Stimulated activated CD4-positive, alpha-beta T cell treated with anti-CD3 and anti-CD28 coated beads, Interleukin-12 subunit alpha, Interleukin-12 subunit beta, amount 100 ng/mL, for 48 hours (primary cell): ENCODE measurements around the gene NRF1.

ENCODE experiments used
- DNase-seq, 3 donors: peaks; one replicate each; pipeline ENCODE4 v3.0.0-alpha.2; 2020; ENCODE audit warnings: low read depth in 2 of 3, low spot score in 1 of 3

NRF1 gene

DNA sequence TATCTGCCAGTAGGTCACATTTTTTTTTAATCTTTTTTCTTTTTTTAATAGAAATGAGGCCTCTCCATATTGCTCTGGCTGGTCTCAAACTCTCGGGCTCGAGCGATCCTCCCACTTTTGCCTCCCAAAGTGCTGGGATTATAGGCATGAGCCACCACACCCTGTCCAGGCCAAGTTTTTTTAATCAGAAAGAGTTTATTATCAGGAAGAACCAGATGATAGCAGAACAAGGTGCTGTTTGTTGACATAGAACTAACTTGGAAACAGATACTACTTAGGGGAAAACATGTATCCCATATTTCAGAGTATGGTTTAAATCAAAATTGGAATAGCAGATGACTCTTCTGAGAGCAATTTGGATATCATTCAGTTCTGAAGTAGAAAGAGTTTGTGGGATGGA lies 118.6 kb downstream of the NRF1 start:
- DNase-seq: no peak

DNA sequence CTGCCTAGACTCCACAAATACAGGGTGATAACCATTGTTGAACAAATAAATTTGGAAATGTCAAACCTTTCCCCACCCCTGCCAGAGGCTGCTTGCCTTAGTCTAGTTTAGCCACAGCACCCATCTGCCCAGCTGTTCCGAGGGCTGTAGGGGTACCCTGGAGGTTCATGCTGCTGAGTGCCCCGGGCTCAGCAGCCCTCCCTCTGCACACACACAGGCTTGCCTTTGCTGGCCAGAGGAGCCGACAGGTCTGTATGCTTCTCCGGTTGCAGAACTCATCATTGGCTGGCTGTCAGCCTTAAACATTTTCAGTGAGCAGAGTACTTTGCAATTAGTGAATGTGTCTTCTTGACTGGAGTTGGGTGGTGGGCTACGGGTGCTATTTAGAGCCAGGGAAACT lies 122.9 kb downstream of the NRF1 start:
- no peak for DNase-seq

DNA sequence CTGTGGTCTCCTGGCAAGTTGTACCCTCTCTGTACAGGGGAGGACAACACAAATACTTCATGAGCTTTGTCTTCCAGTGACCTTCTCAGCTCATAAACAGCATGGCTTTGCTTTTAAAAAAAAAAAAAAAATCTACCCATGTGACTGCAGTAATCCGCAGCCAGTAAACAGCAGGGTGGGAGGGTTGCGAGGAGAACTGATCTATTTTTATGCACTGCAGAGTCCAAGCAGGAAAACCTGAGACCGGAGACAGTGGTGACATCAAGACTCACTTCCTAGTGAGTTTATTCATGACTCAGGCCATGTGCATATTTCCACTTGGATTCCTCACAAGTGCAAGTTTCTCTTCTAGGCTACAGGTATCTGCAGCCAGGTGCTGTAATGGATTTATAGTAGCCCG lies 127.9 kb downstream of the NRF1 start:
- DNase-seq: no peak

DNA sequence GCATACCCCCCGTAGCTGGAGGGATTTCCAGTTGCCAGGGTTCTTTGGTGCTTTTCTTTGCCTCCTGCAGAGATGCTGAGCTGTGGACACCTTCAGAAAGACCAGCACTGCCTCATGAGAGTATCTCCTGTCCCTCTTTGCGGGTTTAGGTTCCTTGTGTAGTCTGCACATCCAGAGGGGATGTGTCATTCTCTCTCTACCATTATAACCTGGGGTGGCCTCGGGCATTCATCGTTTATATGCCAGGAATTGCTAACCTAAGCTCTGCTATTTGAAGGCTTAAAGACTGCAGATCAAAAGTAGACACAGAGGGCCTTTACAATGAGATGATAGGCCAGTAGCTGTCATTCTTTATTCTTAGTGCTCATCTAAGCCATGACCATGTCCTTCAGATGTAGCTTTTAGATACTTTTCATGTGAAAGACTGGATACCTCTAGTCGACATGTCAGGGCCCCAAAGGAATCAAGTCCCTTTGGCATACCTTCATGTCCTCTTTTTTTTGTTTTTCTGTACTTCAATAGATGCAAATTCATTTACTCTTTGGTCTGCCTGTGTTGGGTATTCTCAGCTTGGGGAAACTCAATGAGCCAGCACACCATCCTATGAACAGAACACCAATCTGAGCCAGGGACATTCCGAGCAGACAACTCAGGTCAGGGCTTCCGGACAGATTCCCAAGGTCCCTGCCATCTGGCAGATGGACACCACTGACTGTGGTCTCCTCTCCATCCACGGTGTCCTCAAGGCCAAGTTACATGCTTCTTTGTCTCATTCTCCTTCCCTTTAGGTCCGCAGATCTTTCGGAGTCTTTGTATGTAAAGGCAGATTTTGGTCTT lies 129.3 kb downstream of the NRF1 start:
- no peak for DNase-seq

DNA sequence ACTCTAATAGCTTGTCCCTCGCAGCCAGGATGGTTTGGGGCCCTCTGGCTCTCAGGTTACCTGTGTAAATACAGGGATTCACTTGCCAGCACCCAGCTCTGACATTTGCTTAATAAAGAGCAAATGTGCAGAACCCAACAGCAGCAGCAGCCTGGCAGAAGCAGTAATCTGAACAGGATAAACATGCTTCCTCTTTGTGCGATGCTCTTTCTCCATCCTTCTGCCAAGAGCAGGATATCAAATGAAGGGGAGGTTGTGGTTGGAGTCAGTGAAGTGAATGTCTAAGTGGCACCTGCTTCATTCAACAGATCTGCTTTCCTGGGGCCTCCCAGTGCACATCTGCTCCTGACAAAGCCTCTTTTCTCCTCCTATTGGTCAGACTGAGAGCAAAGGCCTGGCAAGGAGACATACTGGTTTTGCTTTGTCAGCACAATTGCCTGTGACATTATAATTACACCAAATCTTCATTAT lies 130.3 kb downstream of the NRF1 start:
- no peak for DNase-seq

DNA sequence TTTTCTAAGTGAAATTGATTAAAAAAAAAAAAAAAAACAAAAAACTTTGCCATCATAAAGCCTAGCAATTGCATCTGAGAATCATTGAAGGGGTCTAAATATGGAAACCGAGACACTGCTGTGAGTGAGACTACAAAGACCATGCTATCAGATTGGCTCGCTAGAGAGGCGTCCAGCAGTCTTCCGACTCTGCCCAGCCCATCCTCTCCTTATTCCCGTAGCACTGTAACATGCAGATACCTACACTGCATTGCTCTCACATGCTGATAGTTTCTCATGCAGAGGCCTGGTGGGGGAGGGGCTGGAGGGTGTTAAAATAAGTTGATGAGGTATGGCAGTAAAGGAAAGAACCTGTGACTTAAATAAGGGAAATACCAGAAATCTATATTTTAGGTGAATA lies 130.7 kb downstream of the NRF1 start:
- DNase-seq: no peak

DNA sequence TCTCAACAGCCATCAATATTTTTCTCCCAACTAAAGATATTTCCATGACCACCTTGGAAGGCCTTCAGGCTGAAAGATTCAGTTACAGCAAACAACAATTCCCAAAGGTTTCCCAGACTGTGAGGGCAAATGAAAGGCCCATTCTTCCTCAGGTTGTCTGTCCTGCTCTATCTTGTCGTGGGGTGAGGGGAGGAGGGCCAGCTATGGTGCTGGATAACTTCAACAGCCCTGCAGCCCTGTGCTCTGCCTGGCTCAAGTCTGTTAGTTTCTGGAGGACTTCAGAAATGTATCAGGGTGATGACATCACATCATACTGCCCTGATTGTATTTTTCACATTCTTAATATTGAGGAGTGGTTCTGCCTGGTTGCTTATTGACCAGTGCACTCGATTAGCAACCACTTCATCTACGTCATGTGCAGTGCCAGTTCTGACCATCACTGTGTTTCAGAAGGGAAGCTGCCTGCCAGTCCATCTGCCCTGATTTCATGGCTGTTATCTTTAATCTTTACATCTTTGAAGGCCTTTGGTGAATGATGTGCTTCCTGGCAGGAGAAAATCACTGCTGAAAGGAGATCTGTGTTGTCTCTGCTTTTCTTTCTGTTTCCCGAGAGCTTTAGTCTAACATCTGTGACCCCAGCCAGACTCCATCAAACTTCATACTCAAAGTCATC lies 135.5 kb downstream of the NRF1 start:
- DNase-seq: no peak

DNA sequence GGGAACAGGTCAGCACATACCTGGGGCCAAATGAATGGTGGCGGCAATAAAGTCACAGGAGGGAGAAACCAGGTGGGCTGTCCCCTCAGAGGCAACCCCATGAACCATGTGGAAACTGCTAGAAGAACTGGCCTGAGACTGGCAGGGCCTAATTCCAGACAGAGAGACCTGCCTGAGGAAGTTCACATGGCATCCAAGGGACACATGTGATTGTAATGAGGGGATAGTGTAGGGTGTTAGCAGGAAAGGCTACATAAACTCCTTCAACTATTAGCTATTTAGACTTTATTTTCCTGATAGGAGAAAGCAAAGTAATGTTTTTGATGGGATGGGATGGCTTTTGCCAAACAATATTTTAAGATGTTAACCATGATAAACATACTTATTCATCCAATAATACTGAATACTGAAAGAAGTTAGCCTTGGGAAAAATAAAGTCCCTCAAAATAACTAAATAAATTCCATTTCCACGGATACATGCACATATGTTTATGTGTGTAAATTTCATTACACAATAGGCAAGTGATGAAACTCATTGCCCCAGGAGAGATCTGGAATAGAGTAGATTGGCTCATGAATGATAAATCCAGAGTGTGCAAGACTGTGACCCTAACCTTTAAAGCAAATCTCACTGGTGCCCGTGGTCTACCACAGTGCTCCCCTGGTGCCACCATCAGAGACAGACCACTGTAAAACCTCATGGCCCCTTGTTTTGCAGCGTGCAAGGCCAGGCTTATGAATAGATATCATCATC lies 137.0 kb downstream of the NRF1 start:
- DNase-seq: no peak

DNA sequence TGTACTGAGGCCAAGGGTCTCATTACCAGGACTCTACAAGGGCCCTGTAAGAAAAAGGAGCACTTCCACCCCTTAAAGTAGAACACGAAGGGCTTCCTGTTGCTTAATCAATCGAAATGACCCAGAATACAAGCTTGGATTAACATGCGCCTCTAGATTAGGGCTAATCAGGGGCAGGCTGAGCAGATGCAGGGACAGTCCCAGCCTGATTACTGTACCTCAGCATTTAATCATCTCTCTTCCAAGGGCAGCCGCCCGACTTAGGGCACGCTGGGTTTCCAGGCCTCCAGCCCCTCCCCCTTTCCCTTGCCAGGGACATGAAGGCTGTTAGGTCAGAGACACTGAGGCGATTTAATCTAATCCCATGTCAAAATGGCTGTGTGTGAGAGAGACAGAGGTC lies 138.6 kb downstream of the NRF1 start:
- DNase-seq: no peak

DNA sequence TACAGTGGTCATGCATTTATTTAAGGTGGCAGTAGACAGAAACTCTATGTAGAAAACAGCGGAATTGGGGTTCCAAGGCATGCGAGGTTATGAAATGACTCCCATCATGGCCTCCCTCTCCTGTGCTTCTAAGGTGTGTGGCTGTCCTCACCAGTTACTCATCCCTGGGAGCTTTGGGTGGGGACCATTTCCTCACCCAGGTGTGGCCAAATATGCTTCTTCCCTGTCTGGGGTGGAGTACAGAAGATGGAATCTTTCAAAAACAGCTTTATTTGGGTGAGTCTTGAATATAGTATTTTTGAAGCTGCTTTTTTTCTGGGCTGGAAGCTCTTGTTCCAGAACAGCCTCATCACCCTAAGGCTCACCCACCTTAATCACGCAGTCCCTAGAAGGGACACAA lies 139.0 kb downstream of the NRF1 start:
- no peak for DNase-seq

DNA sequence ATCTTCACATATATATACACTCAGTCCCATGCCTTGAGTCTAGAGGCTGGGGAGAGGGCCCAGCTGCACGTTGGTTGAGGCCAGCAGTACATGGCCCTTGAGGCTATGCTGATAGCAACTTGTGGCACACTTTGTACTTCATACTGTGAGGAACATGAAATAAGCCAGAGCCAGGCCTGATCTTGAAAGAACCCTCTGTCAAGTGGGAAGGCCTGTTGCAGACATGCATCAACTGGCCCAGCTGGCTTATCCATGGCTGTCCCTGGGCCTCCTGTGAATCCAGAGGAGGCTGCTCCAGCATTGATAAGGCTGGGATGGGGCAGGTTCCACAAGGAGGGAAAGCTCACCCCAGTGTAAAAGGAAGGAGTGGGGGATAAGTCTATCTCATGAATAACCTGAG lies 140.4 kb downstream of the NRF1 start:
- no peak for DNase-seq

DNA sequence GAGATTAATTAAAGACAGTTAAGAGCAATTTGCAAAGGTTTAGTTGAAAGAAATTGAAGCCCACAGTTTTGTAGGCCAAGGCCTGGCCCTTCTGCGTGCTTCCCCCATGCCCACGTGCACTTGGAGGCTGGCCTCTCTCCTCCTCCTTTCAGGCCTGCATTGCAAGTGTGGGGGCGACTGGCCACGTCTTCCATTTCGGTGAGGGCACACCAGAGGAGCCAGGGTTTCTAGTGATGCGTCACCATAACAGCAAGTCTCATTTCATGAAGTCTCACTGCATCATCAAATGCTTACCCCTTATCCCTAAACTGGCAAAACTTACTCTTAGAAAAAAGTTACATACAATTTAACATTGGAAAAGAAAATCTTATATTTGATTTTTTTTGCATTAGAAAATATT lies 141.2 kb downstream of the NRF1 start:
- DNase-seq: no peak

DNA sequence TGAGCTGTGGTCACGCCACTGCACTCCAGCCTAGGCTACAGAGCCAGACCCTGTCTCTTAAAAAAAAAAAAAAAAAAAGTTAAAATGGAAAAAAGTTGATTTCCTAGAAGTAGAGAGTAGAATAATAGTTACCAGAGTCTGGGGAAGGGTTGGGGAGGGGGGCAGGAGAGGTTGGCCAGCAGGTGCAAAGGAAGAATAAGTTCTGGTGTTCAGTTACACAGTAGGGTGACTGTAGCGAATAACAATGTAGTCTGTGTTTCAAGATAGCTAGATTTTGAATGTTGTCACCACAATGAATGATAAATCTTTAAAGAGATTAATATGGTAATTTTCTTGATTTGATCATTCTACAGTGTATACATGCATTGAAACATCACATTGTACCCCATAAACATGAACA lies 142.9 kb downstream of the NRF1 start:
- no peak for DNase-seq

DNA sequence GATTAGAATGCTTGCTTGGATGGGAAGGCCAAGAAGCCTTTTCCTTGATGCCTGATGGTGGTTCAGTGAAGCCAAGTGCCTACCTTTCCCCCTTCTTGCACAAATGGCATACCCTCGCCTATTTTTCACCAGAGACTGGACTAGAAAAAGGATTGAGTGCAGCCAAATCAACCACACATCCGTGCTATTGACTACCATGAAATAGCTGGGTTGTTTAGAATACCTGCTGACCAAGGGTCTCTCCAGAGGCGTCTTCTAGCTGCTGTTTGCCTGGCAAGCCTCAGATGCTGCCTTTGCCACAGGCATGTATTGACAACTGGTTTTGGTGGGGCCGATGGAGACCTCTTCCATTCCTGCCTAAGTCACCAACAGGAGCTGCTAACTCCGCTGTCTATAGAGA lies 146.5 kb downstream of the NRF1 start:
- DNase-seq: no peak

DNA sequence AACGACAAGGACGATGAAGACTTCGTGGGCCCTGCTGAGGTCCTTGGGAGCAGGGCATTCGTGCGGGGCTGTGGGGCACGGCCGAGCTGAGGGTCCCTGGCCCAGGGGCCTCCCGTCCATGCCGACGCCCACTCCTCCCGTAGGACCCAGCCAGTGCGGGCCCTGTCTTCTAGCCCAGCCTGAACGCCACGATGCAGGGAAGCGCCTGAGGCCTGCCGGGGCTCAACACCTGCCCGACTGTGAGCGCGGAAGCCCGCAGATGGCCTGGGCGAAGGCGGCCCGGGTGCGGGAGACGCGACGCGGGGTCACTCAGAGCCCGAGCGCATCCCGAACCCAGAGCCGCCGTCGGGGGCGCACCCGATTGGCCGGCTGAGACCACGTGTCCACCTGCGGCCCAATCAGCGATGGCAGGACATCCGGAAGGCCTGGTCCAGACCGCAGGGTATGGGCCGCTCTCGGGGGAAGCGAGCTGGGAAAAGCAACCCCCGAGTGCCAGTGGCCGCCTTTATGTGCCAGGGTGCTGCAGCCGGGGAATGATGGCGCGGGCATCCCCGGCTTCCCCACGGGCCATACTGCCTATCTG lies 151.0 kb downstream of the NRF1 start:
- DNase-seq: no peak

DNA sequence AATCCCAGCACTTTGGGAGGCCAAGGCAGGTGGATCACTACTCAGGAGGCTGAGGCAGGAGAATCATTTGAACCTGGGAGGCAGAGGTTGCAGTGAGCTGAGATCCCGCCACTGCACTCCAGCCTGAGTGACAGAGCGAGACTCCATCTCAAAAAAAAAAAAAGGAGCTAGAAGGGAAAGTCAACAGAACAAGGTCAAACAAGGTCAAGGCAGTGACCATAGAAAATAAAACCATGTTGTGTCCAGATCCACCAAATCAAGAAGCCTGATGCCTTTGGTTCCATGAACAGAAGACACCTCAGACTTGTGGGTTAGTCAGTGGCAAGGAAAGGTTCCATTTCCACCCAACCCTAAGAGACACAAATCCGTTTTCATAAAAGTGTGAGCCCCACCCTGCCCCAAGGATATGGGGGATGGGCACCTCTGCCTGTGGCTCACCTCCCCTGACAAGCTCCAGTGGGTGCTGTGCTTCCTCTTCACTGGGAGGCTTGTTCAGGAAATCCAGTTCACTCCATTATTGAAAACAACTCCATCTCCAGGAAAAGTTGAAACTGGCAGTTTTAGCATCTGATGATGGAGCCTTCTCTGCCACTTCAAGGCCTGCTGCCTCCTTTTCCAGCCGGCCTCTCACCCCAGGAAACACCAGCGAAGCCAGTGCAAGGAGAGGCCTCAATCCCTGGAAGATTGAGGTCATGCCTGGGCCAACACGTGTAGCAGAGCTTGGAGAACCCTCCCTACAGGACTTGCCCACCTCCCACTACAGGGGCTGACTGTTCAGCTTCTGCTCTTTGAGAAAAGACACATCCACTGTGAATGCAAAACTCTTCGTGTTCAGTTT lies 152.9 kb downstream of the NRF1 start:
- DNase-seq: no peak

DNA sequence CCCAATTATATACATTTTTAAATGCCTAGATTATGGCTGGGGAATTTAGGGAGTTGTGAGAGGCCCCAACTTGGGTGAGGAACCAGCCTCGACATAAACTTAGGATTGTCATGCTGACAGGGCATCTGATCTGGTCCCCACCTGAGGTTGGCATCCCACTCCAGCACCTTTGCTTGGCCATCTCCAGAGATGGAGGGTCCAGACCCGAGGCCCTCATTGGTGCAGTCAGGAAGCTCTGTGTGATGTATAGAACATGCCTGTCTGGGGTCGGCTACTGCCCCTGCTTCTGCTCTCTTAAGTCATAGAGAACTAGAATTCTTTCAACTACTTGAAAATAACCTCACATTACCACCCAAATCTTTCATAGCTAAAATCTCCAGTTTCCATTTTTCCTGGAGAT lies 153.8 kb downstream of the NRF1 start:
- no peak for DNase-seq

DNA sequence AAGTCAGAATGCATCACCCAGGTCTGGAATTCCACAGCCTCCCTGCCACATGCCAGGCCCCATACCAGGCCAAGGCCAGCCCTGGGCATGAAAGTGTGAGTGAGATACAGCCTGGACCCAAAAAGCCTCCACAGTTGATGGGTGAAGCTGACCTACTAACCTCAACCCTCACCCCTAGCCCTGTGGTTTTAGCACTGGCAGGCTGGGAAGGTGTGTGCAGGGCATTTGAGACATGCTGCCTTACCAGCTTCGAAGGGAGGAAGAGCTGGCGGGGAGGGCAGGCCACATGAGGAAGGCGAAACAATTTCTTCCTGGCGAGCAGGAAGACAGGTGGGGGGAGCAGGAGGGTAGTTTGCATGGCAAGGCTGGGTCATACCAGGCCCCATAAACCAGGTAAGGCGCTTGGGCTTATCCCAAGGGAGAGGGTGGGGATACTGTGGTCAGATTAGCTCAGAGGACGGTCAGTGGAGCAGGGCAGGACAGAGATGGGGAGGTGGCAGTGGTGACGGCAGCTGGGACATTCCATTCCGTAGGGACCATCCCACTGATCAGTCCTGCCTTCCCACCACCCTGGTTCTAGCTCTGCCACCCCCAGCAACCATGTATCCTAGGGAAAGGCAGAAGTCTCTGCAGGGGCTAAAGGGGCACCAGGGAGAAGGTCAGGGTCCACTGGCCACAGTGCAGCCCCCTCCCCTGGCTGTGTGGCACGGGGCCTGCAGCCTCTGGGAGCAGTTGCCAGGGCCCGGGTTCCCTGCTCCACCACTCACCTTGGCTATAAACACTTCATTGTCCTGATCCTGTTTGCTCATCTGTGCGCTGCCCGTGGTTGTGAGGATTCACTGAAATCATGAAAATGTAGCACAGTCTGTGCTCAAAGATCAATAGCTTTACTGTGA lies 155.8 kb downstream of the NRF1 start:
- no peak for DNase-seq

DNA sequence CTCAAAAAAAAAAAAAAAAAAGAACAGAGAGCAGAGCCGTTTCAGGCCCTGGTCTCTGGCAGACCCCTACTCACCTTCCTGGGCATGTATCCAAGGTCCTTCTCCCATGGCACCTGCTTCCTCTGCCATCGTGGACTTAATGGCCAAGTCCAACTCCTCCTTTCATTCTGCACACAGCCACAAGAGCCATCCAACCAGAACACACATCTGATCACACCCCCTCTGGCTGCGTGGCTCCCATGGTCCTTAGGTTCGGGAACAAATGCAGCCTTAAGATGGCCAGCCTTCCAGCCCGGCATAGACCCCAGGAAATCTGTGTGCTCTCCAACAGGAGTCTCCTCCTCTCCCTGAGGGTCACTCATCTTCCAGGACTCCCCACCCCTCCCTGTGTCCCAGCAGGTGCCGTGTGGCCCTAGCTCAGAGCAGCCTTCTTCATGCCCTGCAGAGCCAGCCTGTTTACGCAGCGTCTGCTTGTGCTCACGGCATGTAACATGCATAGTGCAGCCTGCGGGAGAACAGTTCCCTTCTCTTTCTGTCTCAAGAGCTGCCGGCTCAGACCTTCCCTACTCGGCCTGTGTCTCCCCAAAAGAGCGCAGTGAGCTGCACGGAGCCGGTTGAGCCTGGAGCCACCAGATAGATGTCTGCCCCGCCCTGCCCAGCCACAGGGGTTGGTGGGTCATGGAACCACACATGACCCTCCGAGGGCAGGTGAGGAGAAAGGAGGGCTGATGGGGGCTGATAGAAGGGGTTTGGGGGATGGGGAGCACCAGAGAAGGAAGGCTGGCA lies 157.3 kb downstream of the NRF1 start:
- no peak for DNase-seq
